Skeletal muscle cell (primary cell): ENCODE results near the gene RFTN2.
"Not testable (repeated sequence)": the region's sequence is repeated elsewhere in the genome, so short reads cannot be mapped to it uniquely, and the experiment has no call there.

Experiments used
- DNase-seq: peaks from one replicate; pipeline ENCODE4 v3.0.0-alpha.2; 2010; ENCODE audit warnings: low read depth
- H3K4me3 ChIP-seq: 2 replicates; pipeline ENCODE4 v1.5.1; 2011; ENCODE audit warnings: low read depth, mild to moderate bottlenecking, control low read depth, low read length, moderate library complexity

The RFTN2 gene

GRCh38 chr2:197677483-197677882 is 2.1 kb upstream of the RFTN2 start:
- DNase-seq = peak; percentile 19

GRCh38 chr2:197677056-197677455 is 1.7 kb upstream of the RFTN2 start:
- no peak overlapping the region for H3K4me3 ChIP-seq
- DNase-seq = no peak

More at GRCh38 chr2:197677483-197677882, 2.1 kb upstream of the RFTN2 start:
- H3K4me3 ChIP-seq = no peak overlapping the region

GRCh38 chr2:197675711-197676188 is 363 bp upstream of the RFTN2 start:
- peak; percentile 39 for DNase-seq
- H3K4me3 ChIP-seq = peak overlapping the region; percentile 45

GRCh38 chr2:197674591-197674990 is 796 bp downstream of the RFTN2 start:
- DNase-seq = no peak
- H3K4me3 ChIP-seq = peak overlapping the region; percentile 45

- DNase-seq = no peak
- H3K4me3 ChIP-seq = peak overlapping the region; percentile 45
These were observed 1.3 kb downstream of the RFTN2 start for GRCh38 chr2:197674060-197674459.

- no peak for DNase-seq
- peak overlapping the region; percentile 18 for H3K4me3 ChIP-seq
These were observed 1.8 kb downstream of the RFTN2 start for GRCh38 chr2:197673606-197674005.

- DNase-seq = no peak
- H3K4me3 ChIP-seq = peak overlapping the region; percentile 18
These were observed 2.3 kb downstream of the RFTN2 start for GRCh38 chr2:197673106-197673505.

- no peak for DNase-seq
- no peak overlapping the region for H3K4me3 ChIP-seq
These were observed 3.0 kb downstream of the RFTN2 start for GRCh38 chr2:197672371-197672893.

- DNase-seq = no peak
- no peak overlapping the region for H3K4me3 ChIP-seq
These were observed 6.3 kb downstream of the RFTN2 start for GRCh38 chr2:197669077-197669476.

- no peak for DNase-seq
- H3K4me3 ChIP-seq = no peak overlapping the region
These were observed 7.1 kb downstream of the RFTN2 start for GRCh38 chr2:197668296-197668695.

- no peak for DNase-seq
- H3K4me3 ChIP-seq = no peak overlapping the region
These were observed 9.1 kb downstream of the RFTN2 start for GRCh38 chr2:197666277-197666676.

- no peak for DNase-seq
- H3K4me3 ChIP-seq = no peak overlapping the region
These were observed 13.8 kb downstream of the RFTN2 start for GRCh38 chr2:197661626-197662025.

- no peak overlapping the region for H3K4me3 ChIP-seq
- DNase-seq = no peak
These were observed 17.8 kb downstream of the RFTN2 start for GRCh38 chr2:197657562-197657961.

GRCh38 chr2:197647961-197648690 is 27.3 kb downstream of the RFTN2 start:
- peak; percentile 4 for DNase-seq
- no peak overlapping the region for H3K4me3 ChIP-seq

- DNase-seq = no peak
- H3K4me3 ChIP-seq = no peak overlapping the region
These were observed 33.7 kb downstream of the RFTN2 start for GRCh38 chr2:197641666-197642065.

- not testable (repeated sequence) for DNase-seq, H3K4me3 ChIP-seq
These were observed 34.7 kb downstream of the RFTN2 start for GRCh38 chr2:197640571-197641122.

GRCh38 chr2:197633109-197633657 is 42.2 kb downstream of the RFTN2 start:
- DNase-seq = no peak
- H3K4me3 ChIP-seq = no peak overlapping the region

- peak; percentile 5 for DNase-seq
- H3K4me3 ChIP-seq = no peak overlapping the region
These were observed 47.3 kb downstream of the RFTN2 start for GRCh38 chr2:197628043-197628500.

GRCh38 chr2:197626965-197627625 is 48.3 kb downstream of the RFTN2 start:
- H3K4me3 ChIP-seq = no peak overlapping the region
- no peak for DNase-seq

GRCh38 chr2:197620133-197620532 is 55.3 kb downstream of the RFTN2 start:
- no peak for DNase-seq
- no peak overlapping the region for H3K4me3 ChIP-seq
